Central memory CD4-positive, alpha-beta T cell (primary cell): Measurements from ENCODE around the gene NME4.
A peak's percentile ranks its signal among the peaks of the same experiment; 100 is the strongest.
"Not testable (repeated sequence)": the region's sequence is repeated elsewhere in the genome, so short reads cannot be mapped to it uniquely, and the experiment has no call there.

ENCODE experiments used
- DNase-seq: peaks from one replicate; pipeline ENCODE4 v3.0.0; 2022

Gene NME4

DNA sequence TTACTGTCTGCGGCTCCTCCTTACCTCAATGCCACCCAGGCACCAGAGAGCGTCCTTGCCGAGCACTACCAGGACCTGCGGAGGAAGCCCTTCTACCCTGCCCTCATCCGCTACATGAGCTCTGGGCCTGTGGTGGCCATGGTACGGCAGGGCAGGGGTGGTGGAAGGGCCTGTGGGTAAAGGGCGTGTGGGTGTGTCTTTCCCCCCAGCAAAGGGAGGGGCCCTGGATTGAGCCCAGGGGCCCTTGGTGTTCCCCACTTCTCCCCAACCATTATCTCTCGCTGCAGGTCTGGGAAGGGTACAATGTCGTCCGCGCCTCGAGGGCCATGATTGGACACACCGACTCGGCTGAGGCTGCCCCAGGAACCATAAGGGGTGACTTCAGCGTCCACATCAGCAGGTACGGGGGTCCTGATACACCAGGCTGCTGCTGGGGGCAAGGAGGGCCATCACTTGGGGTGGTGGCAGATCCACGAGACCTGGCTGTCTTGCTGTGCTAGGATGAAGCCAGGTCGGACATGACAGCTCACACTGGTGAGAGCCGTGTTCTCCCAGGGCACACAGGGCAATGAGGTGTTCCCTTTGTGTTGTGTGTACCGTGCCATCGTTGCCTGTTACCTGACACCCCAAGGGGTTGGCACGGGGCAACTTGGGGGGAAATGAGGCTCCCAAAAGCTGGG lies 2.5 kb downstream of the NME4 start:
- DNase-seq = no peak

DNA sequence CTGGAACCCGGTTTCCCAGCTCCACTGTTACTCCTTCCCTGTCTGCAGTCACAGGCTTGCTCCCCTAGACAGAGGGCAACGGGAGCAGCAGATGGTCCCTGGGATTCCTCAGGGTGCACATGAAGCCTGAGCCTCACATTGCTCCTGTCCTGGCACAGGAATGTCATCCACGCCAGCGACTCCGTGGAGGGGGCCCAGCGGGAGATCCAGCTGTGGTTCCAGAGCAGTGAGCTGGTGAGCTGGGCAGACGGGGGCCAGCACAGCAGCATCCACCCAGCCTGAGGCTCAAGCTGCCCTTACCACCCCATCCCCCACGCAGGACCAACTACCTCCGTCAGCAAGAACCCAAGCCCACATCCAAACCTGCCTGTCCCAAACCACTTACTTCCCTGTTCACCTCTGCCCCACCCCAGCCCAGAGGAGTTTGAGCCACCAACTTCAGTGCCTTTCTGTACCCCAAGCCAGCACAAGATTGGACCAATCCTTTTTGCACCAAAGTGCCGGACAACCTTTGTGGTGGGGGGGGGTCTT lies 3.1 kb downstream of the NME4 start:
- DNase-seq = no peak

GRCh38 chr16:401468-402348 lies 4.7 kb downstream of the NME4 start, which contains the start of gene DECR2:
DECR2 (plus strand) TSS chr16:401885; CDS start chr16:401964, 79 bp downstream.
- DNase-seq = peak; percentile 92

- no peak for DNase-seq
Measured at GRCh38 chr16:404971-405486, 8.0 kb downstream of the NME4 start.

- no peak for DNase-seq
Measured at GRCh38 chr16:405548-406506, 8.8 kb downstream of the NME4 start.

- DNase-seq = no peak
Measured at GRCh38 chr16:407253-407652, 10.3 kb downstream of the NME4 start.

- no peak for DNase-seq
Measured at GRCh38 chr16:410516-411178, 13.6 kb downstream of the NME4 start.

DNA sequence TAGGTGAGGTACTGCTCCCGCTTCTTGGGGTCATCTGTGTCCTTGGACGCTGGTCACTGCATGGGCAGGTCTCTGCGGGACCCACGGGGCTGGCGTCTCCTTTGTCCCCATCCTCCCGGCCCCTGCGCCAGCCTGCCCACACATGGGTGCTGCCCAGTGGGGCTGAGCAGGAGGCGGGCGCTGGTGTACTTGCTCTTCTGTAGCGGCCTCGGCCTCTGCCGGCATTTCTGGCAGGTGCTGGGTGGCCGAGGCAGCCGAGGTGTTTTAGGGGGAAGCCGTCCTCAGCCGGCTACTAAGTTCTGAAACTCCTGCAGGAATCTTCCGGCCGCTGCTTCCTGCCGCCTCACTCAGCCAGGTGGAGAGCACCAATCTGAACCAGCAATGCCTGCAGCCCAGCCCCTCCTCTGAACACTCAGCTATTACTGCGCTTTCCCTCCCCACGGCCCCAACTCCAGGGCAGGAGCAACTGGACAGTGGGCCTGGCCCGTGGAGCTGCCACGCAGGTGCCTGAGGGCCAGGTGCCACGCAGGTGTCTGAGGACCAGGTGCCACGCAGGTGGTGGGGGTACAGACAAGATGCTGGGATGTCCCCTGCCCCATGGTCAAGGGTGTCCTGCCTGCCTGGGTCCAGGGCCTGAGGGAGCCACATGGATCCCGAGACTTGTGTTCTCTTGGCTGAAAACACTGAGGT lies 14.7 kb downstream of the NME4 start:
- no peak for DNase-seq

- no peak for DNase-seq
Measured at GRCh38 chr16:414395-415169, 17.6 kb downstream of the NME4 start.

DNA sequence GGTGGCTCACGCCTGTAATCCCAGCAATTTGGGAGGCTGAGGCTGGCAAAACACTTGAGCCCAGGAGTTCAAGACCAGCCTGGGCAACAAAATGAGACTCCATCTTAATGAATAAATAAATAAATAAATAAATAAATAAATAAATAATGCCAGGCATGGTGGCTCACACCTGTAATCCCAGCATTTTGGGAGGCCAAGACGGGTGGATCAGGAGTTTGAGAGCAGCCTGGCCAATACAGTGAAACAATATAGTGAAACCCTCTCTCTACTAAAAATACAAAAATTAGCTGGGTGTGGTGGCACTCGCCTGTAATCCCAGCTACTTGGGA lies 18.1 kb downstream of the NME4 start:
- DNase-seq = not testable (repeated sequence)

- DNase-seq = not testable (repeated sequence)
Measured at GRCh38 chr16:422179-422578, 25.2 kb downstream of the NME4 start.

- DNase-seq = no peak
Measured at GRCh38 chr16:424033-424622, 27.1 kb downstream of the NME4 start.

- no peak for DNase-seq
Measured at GRCh38 chr16:424623-425081, 27.7 kb downstream of the NME4 start.

GRCh38 chr16:425082-425718 lies 28.2 kb downstream of the NME4 start, which contains the start of gene RAB11FIP3:
RAB11FIP3 (plus strand) TSS chr16:425649; CDS start chr16:426007, 358 bp downstream.
- DNase-seq = peak; percentile 83

- DNase-seq = no peak
Measured at GRCh38 chr16:425740-426114, 28.7 kb downstream of the NME4 start.

DNA sequence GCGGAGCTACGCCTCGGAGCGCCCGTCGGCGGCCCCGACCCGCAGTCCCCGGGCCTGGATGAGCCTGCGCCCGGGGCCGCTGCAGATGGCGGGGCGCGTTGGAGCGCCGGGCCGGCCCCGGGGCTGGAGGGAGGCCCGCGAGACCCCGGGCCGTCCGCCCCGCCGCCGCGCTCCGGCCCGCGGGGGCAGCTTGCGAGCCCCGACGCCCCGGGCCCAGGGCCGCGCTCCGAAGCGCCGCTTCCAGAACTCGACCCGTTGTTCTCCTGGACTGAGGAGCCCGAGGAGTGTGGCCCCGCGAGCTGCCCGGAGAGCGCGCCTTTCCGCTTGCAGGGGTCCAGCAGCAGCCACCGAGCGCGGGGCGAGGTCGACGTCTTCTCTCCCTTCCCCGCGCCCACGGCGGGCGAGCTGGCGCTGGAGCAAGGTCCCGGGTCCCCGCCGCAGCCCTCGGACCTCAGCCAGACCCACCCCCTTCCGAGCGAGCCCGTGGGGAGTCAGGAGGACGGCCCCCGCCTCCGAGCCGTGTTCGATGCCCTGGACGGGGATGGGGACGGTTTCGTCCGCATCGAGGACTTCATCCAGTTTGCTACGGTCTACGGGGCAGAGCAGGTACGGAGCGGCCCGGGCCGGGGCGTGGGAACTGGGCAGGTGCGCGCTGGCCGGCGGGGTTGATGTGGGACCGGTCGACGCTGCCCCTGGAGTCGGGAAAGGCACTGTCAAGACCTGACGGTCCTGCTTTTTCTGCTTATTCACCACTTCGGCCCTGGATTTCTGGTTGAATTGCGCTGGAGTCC lies 29.3 kb downstream of the NME4 start:
- DNase-seq = no peak

DNA sequence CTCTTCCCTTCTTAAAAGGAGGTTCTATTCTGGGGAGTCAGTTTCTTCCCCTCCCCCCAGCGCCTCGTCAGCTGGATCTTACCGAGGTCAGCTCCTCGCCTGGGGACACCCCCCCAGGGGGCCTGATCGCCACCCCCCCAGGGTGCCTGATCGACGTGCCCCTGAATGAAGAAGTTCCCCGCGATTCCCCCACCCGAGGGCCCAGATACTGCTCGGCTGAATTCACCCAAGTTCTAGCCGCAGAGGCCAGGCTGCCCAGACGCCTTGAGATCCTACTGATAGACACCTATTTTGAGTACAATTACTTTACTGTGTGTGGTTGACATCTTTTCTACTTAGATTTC lies 29.9 kb downstream of the NME4 start:
- DNase-seq = no peak

DNA sequence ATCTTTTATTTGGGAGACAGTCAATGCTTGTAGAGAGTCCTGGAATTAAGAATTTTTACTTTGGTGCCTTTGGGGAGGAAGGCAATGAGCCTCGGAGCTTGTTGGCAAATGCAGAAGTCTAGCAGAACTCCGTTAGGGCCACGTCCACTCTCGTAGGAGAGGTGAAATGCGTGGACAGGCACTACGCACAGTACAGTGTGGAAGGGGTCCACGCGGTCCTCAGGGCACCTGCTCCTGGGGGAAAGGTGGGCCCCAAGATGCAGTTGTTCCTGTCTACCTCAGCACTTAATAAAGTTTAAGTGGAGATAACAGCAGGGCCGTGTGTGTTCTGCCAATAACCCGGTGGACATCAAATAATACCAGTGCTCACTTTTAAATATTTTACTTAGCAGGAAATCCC lies 30.3 kb downstream of the NME4 start:
- no peak for DNase-seq

DNA sequence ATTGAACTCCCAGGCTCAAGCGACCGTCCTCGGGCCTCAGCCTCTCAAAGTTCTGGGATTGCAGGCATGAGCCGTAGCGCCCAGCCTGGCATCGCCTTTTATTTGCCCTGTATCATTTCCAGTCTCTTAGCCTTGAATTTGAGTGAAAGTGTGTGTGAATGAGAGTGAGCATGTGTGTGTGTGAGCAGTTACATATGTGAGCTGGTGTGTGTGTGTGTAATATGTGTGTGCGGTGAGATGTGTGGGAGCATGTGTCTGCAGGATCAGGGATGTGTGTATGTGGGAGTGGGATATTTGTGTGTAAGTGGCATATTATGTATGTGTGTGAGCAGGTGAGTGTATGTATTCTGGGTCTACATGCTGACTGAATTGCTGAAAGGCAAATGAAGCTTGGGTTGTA lies 33.9 kb downstream of the NME4 start:
- DNase-seq = no peak
